CD4-positive, alpha-beta T cell treated with Interferon alpha-2 for 1 hour (primary cell): ENCODE data around the gene USP35.

ENCODE experiments used
- DNase-seq, 2 donors: peaks; one replicate each; pipeline ENCODE4 v3.0.0-alpha.2; 2020 to 2022

The USP35 gene, protein sequence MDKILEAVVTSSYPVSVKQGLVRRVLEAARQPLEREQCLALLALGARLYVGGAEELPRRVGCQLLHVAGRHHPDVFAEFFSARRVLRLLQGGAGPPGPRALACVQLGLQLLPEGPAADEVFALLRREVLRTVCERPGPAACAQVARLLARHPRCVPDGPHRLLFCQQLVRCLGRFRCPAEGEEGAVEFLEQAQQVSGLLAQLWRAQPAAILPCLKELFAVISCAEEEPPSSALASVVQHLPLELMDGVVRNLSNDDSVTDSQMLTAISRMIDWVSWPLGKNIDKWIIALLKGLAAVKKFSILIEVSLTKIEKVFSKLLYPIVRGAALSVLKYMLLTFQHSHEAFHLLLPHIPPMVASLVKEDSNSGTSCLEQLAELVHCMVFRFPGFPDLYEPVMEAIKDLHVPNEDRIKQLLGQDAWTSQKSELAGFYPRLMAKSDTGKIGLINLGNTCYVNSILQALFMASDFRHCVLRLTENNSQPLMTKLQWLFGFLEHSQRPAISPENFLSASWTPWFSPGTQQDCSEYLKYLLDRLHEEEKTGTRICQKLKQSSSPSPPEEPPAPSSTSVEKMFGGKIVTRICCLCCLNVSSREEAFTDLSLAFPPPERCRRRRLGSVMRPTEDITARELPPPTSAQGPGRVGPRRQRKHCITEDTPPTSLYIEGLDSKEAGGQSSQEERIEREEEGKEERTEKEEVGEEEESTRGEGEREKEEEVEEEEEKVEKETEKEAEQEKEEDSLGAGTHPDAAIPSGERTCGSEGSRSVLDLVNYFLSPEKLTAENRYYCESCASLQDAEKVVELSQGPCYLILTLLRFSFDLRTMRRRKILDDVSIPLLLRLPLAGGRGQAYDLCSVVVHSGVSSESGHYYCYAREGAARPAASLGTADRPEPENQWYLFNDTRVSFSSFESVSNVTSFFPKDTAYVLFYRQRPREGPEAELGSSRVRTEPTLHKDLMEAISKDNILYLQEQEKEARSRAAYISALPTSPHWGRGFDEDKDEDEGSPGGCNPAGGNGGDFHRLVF

DNA sequence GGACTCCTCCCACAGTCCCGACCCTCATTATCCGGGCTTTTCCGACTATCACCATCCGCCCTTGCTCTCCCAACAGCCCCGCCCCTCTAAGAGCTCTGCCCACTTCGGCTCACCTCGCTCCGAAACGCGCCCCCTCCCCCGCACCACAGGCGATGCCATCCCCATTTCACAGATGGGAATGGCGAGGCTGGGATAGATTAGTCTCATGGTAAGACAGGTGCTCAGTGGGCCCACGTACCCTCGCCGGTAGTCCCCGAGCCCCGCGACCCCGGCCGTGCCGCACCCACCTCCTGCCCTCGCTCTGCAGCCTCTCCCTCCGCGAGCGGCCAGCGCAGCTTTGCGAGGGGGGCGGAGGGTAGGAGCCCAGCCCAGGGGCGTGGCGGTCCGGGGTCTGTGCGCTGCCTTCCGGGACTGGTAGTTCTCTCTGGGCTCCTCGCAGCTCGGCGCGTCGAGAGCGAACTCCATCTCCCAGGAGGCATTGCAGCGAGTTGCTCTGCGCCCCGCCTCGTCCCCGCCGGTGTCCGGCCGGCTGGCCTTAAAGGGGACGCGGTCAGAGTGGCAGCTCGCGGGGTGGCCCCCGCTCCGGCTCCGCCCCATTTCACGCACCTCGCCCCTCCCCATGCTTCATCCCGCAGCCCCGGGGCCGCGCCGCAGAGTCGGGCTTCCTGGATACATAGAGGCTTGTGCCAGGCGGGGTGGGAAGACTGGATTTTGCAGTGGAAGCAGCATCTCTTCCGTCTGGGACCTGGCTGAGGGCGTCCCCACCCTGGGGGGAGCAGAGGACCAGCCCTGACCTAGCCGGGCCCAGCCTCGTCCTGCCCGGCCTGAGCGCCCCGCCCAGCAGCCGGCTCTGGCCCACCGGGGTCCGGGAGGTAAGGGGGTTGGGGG is at the start of gene USP35, which contains the start of gene KCTD21:
Gene USP35, plus strand, starts transcription at position 634 of the 888 bp plus-strand sequence. CDS start 7,327 bp downstream, outside the sequence.
Gene KCTD21, minus strand, starts transcription at position 341 of the 888 bp plus-strand sequence. CDS start 14,072 bp downstream, outside the sequence.
- DNase-seq, result peak; percentile 92 to 93

DNA sequence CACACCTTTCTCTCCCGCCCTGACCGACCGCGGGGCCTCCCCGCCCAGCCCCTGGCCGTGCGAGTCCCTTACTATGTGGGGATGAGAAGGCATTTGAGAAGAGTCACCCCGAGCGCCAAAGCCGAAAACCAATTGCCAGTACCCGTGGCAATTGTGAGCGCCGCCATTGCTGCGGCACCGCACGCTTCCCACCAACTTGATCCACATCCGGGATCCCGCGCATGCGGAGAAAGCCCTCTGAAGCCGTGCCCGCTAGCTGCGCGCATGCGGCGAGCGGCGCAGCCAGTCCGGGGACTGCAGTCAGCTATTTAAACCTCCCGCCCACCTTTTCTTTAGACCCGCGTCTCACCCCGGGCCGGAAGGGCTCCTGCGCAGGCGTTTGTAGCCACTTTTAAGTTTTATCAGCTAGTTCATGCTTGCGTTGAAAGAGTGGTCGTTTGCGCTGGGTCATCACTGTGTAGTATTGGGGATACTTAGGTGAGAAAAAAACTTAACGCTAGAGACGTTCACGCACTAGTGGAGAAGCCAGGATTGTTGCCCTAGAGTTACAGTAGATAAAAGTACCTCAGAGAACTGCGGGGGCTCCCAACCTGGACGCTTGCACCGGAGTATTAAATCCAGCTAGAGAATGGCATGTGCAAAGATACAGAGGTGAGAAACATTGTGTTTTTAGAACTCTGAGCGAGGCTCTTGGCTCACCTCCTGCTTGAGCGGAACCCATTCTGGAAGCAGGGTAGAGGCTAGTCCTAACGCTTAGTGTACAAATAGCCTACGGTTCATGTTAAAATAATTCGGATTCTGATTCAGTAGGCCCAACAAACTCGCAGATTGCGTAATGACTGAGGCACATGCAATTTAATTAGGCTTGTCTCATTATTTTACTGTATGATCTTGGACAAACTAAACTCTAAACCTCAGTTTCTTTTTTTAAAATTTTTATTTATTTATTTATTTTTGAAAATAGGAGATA is 49.0 kb upstream of the USP35 start, which contains the start of gene ALG8:
Gene ALG8, minus strand, starts transcription at position 205 of the 970 bp plus-strand sequence. Its CDS starts 38 bp downstream, at position 167.
- DNase-seq, result peak; percentile 97

DNA sequence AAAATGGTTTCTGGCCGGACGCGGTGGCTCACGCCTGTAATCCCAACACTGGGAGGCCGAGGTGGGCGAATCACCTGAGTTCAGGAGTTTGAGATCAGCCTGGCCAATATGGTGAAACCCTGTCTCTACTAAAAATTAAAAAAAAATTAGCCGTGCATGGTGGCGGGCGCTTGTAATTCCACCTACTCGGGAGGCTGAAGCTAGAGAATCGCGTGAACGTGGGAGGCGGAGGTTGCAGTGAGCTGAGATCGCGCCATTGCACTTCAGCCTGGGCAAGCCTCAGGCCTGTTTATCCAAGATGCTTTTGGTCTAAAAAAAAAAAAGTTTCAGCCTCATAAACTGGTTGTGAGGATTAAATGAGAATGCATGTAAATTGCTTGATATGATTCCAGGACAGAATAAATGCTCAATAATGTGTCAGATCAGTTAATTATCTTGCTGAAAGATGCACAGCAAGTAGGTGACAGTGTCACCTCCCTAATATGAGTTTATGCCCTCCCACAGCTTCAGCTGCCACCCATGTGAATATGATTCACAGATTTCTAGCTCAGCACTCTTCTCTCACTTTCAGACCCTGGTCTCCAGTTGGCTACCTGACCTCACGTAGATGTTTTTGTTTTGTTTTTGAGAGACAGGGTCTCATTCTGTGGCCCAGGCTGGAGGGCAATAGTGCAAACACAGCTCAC is 48.2 kb upstream of the USP35 start:
- DNase-seq, result no peak

DNA sequence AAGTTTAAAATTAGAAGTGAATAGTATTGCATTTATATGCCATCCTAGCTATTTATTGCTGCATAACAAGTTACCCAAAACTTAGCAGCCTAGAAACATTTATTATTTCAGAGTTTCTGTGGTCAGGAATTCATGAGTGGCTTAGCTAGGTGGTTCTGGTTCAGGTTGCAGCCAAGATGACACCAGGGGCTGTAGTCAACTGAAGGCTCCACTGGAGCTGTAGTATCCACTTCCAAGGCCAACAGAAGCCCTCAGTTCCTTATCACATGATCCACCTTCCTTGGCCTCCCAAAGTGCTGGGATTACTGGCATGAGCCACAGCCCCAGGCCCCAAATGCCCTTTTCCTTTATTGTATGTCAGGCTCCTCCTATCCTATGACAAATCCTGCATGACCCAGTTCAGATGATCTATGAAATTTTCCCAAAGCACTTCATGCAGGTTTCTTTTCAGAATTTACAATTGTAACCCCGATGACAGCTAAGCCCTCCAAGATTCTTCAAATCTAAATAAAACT is 43.2 kb upstream of the USP35 start:
- no peak for DNase-seq

DNA sequence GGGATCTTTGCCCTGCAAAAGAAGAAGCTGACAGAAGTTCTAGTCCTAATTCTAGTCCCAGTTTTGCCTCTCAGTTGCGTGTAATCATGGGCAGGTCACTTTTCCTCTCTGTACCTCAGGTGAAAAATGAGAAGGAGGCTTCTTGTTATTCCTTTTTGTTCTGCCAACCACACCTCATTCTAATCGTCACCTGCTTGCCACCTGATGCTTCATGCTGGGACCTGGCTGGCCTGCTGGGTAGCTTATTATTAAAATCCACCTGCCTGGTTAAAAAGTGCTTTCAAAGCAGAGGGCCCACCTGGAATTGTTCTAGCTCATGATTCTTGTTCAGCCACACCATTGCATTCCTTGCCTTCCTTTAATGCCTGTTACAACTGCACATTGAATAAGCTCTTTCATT is 40.9 kb upstream of the USP35 start:
- DNase-seq, result no peak

DNA sequence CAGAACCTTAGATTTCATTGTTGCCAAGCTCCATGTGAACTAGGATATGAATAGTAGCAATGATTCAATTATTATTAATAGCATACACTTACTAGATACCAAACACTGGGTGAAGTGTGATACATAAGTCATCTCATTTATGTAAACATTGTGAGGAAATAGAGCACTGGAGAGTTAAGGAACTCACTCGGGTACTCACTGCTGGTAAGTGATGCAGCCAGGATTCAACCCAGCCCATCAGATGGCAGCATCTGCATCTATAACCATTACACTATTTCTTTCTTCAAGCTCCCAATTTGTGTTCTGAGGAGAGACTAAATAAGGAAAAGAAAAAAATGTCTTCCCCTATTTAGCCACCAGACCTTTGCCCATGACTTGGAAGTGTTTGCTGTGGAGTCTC is 39.1 kb upstream of the USP35 start:
- peak in 1 of 2 donors; percentile 8 for DNase-seq

DNA sequence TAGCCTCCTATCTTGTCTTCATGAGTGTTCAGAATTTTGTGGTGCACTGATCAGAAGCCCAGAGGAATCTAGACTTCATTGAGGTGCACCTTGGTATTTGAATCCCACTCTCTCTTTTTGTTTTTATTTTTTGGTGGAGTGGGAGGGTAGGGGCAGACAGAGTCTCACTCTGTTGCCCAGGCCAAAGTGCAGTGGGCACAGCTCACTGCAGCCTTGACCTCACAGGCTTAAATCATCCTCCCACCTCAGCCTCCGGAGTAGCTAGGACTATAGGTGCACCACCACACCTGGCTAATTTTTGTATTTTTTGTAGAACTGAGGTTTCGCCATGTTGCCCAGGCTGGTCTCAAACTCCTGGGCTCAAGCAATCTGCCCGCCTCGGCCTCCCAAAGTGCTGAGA is 38.4 kb upstream of the USP35 start:
- DNase-seq, result no peak

DNA sequence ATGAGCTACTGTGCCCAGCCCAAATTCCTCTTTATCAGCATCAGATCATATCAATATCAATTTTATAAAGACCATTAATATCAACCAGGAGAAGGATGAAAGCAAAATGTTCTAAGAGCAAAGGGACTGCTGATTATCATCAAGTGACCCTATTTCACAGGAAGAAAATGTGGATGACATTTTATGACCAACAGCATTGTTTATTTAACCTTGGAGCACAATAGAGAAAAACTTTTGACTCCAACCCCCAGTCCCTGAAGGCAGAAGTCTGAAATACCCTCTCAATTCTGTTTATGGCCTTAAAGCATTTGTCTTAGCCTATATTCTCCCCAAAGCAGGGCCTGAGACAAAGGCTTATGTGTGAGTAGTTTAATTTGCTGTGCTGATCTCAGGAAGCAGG is 38.0 kb upstream of the USP35 start:
- no peak for DNase-seq

DNA sequence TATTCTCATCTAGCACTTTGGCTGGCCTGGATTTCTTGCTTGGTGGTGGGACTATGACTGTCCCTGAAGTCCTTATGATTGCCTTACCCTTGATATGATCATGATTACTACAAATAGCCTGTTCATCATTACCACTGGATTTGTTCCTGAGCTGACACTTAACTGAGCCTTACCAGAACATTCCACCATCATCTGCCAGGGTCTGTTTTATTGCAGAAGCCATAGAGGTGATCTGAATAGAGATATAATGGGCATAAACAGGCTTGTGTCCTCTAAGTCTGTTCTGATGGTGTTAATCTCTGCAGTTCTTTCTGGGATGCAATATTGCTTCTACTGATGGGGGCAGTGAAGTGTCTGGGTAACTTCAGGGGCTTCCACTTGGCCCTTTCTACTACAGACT is 36.9 kb upstream of the USP35 start:
- no peak for DNase-seq

DNA sequence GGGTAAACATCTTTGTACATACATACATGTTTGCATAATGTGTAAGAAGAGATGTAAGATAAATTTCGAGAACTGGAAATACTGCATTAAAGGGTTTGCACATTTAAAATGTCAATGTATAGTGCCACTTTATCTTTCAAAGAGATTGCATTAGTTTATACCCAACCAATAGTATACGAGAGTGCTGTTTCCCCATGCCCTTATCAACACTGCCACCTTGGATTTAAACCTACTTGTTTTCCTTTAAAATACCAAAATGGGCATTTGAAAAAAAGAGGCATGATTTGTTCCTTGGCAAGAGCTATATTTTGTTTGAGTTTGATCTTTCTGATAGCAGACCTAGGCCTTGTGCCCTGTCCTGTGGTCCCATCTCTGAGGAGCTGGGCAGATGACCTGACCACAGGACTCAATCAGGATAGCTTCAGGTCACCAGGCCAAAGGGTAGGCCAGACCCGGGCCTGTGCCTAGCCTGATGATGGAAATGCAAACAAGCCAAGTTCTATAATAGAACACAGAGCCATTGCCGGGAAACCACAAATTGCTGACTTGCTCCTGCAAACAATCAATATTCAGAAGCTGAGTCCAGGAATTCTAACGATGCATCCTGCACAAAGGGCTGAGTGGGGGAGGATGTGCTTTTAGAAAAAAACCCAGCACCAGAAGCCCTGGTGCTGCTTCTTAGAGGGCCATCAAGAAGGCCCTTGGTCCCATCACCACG is 32.4 kb upstream of the USP35 start:
- no peak for DNase-seq

DNA sequence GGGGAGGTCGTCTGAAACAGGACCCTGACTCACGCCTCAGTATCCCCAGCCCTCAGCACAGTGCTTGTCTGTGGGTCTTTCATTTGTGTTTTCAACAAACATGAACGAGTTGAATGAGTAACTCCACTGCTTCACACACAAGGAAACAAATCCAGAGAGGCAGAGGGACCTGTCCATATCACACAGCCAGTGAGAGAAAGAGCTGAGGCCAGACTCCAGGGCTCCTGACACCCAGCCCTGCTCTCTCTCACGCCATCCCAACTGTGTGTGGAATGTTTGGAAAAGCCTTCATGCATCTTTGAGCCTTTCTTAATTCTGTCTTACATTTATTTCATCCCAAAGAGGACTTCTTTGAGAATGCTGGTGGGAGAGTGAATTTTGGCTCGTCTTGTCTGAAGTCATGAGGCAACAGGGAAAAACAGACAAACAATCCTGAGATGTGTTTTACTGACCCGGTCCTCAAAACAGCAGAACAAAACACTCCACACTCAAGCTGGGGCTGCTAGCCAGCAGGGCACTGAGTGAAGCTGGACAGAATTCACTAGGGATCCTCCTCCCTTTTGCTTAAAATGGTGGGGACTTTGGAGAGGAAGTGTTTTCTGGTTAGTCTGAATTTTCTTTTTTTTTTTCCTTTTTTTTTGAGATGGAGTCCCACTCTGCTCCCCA is 29.6 kb upstream of the USP35 start:
- no peak for DNase-seq

DNA sequence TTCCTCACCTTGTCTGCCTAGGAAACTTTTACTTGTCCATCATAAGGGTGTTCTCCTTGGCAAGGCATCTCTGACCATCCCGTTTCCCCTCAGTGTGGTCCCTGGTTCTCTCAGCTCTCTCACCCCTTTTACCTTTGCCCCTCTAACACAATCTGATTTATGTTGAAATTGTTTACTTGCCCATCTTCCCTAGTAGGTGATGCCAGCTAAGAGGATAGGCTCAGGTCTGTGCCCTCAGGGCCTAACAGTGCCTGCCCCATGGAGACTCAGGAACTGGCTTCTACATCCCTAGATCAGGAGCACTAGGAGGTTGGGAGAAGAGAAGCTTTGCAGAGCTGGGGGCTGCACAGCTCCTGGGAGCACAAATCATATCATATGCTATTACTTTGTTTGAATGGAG is 28.2 kb upstream of the USP35 start:
- DNase-seq, result no peak

DNA sequence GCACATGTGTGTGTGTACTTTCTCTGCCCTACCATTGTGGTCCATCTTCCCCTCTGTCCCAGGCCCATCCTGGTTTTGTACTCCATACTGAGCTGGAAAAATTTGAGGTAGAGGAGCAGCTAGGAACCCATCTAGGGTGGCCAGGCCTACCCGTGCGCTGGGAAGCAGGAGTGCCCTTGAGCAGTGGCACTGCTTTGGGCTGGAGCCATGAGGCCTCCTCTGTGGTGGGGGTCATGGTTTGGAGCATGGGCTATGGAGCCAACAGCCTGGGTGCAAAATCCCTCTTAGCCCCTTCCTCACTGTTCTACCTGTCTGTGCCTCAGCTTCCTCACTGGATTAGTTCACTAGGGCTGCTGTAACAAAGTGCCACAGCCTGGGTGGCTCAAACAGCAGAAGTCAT is 27.4 kb upstream of the USP35 start:
- no peak for DNase-seq

DNA sequence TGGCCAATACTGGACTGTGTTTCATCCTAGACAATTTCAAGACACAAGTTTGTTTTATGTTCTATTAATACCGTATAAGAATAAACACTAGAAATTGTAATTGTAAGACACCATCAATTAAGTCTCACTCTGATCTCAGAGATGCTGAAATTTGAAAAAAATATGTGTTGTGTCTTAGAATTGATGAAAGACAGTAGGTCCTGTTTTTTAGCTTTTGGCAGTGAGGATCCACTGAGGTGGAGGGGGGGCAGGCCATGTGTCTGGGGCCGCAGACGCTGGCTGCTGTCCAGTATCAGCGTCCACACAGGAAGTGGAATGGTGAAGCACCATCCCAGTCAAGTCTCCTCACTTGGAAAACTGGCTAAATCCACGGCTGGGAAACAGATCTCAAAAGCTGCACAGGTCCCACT is 26.8 kb upstream of the USP35 start:
- no peak for DNase-seq

DNA sequence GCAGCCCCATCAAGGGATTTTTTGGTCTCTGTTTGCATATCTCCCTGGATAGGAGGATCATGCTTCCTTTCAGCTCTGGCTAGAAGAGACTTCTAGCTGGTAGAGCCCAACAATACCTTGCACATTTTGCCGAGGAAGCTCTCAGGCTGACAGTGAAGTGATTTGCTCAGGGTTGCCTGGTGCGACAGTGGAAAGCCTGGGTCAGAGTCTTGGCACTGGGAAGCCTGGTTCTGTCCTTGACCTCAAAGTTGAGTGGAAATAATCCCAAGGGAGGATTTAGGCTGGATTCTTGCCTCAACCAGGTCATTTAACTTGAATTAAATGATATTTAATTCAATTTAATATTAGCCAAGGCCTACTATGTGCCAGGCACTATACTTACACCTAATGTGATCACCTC is 24.9 kb upstream of the USP35 start:
- no peak for DNase-seq

DNA sequence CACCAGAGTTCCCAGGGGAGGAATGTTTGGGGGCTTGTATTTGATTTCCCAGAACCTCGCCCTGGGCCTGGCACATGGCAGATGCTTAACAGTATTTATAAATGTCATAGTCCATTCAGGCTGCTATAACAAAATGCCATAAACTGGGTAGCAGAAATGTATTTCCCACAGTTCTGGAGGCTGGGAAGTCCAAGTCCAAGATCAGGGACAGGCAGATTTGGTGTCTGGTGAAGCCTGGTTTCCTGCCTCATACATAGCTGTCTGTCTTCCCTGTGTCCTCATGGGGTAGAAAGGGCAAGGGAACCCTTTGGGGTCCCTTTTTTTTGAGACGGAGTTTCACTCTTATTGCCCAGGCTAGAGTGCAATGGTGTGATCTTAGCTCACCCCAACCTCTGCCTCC is 24.2 kb upstream of the USP35 start:
- no peak for DNase-seq

DNA sequence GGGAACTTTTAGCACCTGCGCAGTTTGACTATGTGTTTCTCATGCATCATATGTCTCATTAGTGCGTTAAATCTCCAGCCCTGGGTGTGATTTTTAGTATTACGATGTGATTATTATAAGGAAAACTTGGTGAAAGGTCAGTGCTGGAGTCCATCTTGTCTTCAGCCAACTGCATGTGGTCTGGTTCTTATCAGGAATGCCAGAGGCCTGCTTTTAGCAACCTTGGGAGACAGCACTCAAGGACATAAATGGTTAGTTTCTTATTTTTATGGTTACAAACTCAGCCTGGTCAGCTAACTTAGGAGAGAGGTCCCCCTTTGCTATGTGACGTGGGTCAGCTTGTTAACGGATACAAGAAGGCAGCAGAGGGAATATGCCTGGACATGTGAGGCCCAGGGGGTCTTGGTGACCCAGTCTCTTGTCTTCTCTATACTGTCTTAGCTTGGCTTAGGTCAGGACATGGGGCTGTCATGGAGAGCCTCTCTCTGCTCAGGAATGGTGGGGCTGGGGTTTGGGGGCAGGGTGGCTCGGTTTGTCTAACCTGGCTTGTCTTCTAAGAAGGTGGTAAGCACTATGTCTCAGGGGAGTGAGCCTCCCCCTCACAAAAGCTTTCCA is 21.8 kb upstream of the USP35 start:
- DNase-seq, result no peak
